Adrenal gland (tissue), 12 donors: Measurements from ENCODE around the gene INTS3. TPM values are rescaled to one million over a fixed set of nuclear protein-coding genes. Genes with fewer than 3 reads are reported as not detected.

Experiments used
- DNase-seq, 7 donors: peaks; one replicate each; pipeline ENCODE4 v3.0.0-alpha.2; 2019 to 2020
- H3K27ac ChIP-seq, 5 donors: fragments of 200-600 bp; sonication (generic) in 4 of 5; 1 replicate in 3 of 5; 2 replicates in 2 of 5; pipeline versions ENCODE4 v1.5.1 to v1.8.0; 2016 to 2020; ENCODE audit warnings: mild to moderate bottlenecking in 1 of 5
- H3K27me3 ChIP-seq: fragments of 200-600 bp; 2 replicates; pipeline ENCODE4 v1.8.0; 2021
- H3K36me3 ChIP-seq, 2 donors: fragments of 200-600 bp; replicated peaks in 1 of 2; 1 replicate in 1 of 2; 2 replicates in 1 of 2; pipeline versions ENCODE4 v1.5.1 to v1.8.0; 2018 to 2022
- H3K4me1 ChIP-seq, 2 donors: fragments of 200-600 bp; replicated peaks in 1 of 2; 1 replicate in 1 of 2; 2 replicates in 1 of 2; pipeline versions ENCODE4 v1.5.1 to v1.8.0; 2018 to 2021
- H3K4me3 ChIP-seq, 4 donors: fragments of 200-600 bp; sonication (generic) in 3 of 4; one replicate each; pipeline ENCODE4 v1.5.1; 2016 to 2018
- H3K9me3 ChIP-seq, 3 donors: fragments of 200-600 bp; sonication (generic) in 1 of 3; replicated peaks in 1 of 3; 1 replicate in 2 of 3; 2 replicates in 1 of 3; pipeline versions ENCODE4 v1.5.1 to v1.8.0; 2016 to 2021
- CTCF ChIP-seq, 6 experiments: fragments of 450-650 bp in 4 of 6; fragments of 200-600 bp in 2 of 6; sonication (generic) in 1 of 6; IDR thresholded peaks; 1 replicate in 5 of 6; 2 replicates in 1 of 6; pipeline versions ENCODE4 v1.5.1 to v1.8.0; 2016 to 2021; ENCODE audit warnings: antibody characterized with exemption in 6 of 6, mild to moderate bottlenecking in 2 of 6, moderate library complexity in 1 of 6
- POLR2A ChIP-seq, 2 donors: fragments of 450-650 bp; IDR thresholded peaks; one replicate each; pipeline ENCODE4 v1.6.1; 2017; ENCODE audit warnings: antibody characterized with exemption in 2 of 2, mild to moderate bottlenecking in 2 of 2, moderate library complexity in 1 of 2
- WGBS, 4 donors: extraction: QIAGEN DNeasy Blood & Tissue Kit in 2 of 4; methylation state at CpG; one replicate each; pipeline versions ENCODE4 v1.1.5 to v1.1.7; 2013 to 2017; 5-methylcytosine and 5-hydroxymethylcytosine counted together
- intact Hi-C, 2 donors: fragments of 100-400 bp; cut with DNase I; formaldehyde crosslinking; loops; one replicate each; pipeline versions ENCODE4 v1.14.1 to v1.15.0; 2022 to 2023
- polyA plus RNA-seq, 3 donors: library from polyadenylated mRNA; stranded (reverse); fragments of 200-250 nt in 2 of 3; fragments of 350-450 nt in 1 of 3; fragmentation: Illumina TruSeq in 1 of 3; extraction: RNeasy Lipid Tissue Mini Kit (QIAGEN cat#74804) in 1 of 3; gene quantifications; one replicate each; pipeline ENCODE4 v1.2.3, GENCODE V29; 2013 to 2014
- total RNA-seq, 9 donors: library from RNA; depleted of rRNA in 4 of 9; stranded (reverse); fragments of >200 nt in 4 of 9; fragments of 120-200 nt in 1 of 9; fragmentation: NEBNext Ultra II Directional in 1 of 9; extraction: Animal tissue kit (Norgen Biotek cat#: 25700) in 1 of 9; gene quantifications; one replicate each; pipeline versions ENCODE4 v1.1.0 to v1.2.4, GENCODE V29; 2013 to 2023
- donor health status: healthy with polysubstance abuse.
- donor health status: Bipolar disorder and iron deficiency.
- donor health status: DM: yes; HTN: yes; CAD: no.
- donor health status: DM: no; HTN: no; CAD: no.
- donor health status: DM: no; HTN: no; CAD: no.
- donor health status: DM: yes; HTN: yes; CAD: no.

Gene INTS3
- total and polyA plus RNA-seq, 12 donors = 40.7 to 148 (median 61.2) TPM

DNA sequence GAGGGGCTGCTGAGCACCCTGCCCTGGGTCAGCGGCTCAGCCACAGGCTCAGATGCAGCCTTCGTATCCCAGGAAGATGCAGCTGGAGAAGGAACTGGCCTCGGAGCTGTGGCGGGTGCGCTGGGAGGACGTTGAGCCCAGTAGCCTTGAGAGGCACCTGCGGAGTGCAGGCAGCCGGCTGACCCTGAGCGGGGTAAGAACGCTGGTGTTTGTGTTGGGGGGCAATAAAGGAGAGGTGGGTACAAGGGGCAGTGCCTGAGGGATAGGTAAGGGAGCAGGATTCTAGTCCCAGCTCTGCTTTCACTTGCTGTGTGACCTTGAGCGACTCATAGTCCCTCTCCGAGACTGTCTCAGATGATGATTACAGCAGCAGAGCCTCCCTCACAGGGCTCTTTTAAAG lies 43.0 kb upstream of the INTS3 start:
- 35 to 59% (median 45%) methylated on average over 11 to 12 of the region's 12 CpGs for WGBS, 4 donors
- Histone ChIP-seq H3K27ac (peak overlapping the region in 2 of 5 donors; percentile 41 to 71), H3K4me1 (peaks cover 0 to 4% of the 10 kb centered on the region in 2 donors), H3K9me3 (no peaks in the 10 kb centered on the region), H3K4me3 (peak overlapping the region in 1 of 4 donors; percentile 35), H3K36me3 (no peaks in the 10 kb centered on the region), H3K27me3 (no peaks in the 10 kb centered on the region)
- intact Hi-C loops = loop anchor here (5.0 to 10.0 kb wide), 3 partner anchors 67 to 300 kb away; partner anchors contain the start of gene RAB13 (in 1 of the 2)
- TF ChIP-seq POLR2A (IDR thresholded peaks at IDR 0.05) (peak in 1 of 2 donors; percentile 11), CTCF (IDR thresholded peaks at IDR 0.05) (no peak)
- peak in 5 of 7 donors; percentile 43 to 65 (median 56) for DNase-seq

DNA sequence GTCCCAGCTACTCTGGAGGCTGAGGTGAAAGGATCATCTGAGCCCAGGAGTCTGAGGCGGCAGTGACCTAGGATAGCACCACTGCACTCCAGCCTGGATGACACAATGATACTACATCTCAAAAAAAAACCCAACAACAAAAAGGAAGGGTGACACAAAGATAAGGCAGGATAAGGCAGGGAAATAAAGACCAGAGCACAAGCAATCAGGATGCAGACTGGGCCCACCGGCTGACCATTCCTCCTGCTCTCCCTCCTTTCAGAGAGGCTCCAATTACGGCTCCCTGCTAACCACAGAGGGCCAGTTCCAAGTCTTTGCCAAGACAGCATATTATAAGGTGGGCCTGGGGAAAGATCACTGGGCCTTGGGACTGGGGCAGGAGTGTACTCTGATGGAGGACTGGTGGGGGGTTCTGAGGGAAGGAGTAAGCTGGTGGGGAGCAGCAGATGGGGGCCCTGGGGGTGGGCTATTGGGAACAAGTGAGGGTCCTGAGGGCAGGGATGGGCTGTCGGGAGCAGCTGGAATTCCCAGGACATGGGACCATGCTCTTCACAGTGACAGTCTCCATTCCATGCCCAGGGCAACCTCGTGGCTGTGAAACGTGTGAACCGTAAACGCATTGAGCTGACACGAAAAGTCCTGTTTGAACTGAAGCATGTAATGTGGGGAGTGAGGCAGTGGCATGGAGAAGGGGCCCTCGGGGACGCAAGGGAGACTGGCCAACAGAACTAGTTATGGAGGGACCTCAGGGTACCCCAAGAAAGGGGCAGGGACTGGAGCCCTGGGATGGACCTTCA lies 42.1 kb upstream of the INTS3 start:
- no peaks in the 10 kb centered on the region for H3K27me3 ChIP-seq
- H3K4me3 ChIP-seq = no peak overlapping the region
- intact Hi-C loops = loop anchor here in 1 of 2 donors (10.0 kb wide), 1 partner anchor 299 kb away; the partner anchor contains the start of gene RAB13
- H3K4me1 ChIP-seq = peaks cover 0 to 4% of the 10 kb centered on the region in 2 donors
- peak overlapping the region in 2 of 5 donors; percentile 41 to 71 for H3K27ac ChIP-seq
- TF ChIP-seq CTCF (IDR thresholded peaks at IDR 0.05) (no peak), POLR2A (IDR thresholded peaks at IDR 0.05) (no peak)
- H3K9me3 ChIP-seq = no peaks in the 10 kb centered on the region
- DNase-seq = no peak
- 87 to 92% (median 89%) methylated on average over 11 of the region's 11 CpGs for WGBS, 4 donors
- no peaks in the 10 kb centered on the region for H3K36me3 ChIP-seq

DNA sequence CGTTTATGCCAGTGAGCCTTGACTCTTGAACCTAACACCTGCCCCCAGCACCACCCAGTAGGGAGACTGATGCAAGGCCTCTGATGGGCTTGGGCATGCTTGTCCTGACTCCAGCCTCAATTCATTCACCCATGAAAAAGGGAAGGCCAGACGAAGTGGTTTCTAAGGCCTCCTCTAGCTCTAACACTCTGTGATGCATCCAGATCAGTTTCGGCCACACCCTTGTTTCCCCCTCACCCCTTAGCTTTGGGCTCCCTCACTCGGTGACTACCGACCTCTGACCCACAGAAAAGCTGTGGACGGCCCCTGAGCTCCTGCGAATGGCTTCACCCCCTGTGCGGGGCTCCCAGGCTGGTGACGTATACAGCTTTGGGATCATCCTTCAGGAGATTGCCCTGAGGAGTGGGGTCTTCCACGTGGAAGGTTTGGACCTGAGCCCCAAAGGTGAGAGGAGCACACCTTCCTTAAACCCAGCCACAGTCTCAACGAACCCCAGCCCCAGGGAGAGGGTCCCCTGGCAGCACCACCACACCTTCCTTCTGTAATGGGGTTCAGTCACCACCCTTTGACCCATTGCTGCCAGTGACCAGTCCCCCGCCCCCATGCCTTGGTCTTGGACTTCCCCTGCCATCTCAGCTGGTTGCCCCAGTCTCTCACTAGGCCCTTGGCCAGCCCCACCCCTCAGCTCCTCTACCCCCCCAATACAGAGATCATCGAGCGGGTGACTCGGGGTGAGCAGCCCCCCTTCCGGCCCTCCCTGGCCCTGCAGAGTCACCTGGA lies 40.3 kb upstream of the INTS3 start:
- TF ChIP-seq CTCF (IDR thresholded peaks at IDR 0.05) (no peak), POLR2A (IDR thresholded peaks at IDR 0.05) (no peak)
- no peaks in the 10 kb centered on the region for H3K36me3 ChIP-seq
- WGBS, 4 donors = 80 to 90% (median 87%) methylated on average over 13 to 16 of the region's 16 CpGs
- no peak overlapping the region for H3K27ac ChIP-seq
- H3K27me3 ChIP-seq = no peaks in the 10 kb centered on the region
- peaks cover 0 to 4% of the 10 kb centered on the region in 2 donors for H3K4me1 ChIP-seq
- no peak overlapping the region for H3K4me3 ChIP-seq
- DNase-seq = no peak
- no peaks in the 10 kb centered on the region for H3K9me3 ChIP-seq
- intact Hi-C loops = loop anchor here in 1 of 2 donors (10.0 kb wide), 1 partner anchor 297 kb away; the partner anchor contains the start of gene RAB13

- Histone ChIP-seq H3K9me3 (no peaks in the 10 kb centered on the region), H3K27ac (no peak overlapping the region), H3K36me3 (no peaks in the 10 kb centered on the region), H3K27me3 (no peaks in the 10 kb centered on the region), H3K4me1 (peaks cover 0 to 4% of the 10 kb centered on the region in 2 donors), H3K4me3 (no peak overlapping the region)
- TF ChIP-seq CTCF (IDR thresholded peaks at IDR 0.05) = no peak
- no peak for TF ChIP-seq POLR2A (IDR thresholded peaks at IDR 0.05)
- 84 to 97% (median 91%) methylated on average over 6 to 7 of the region's 7 CpGs for WGBS, 4 donors
- intact Hi-C loops = loop anchor here in 1 of 2 donors (10.0 kb wide), 1 partner anchor 297 kb away; the partner anchor contains the start of gene RAB13
- DNase-seq = no peak
Measured at GRCh38 chr1:153688276-153688675, 39.6 kb upstream of the INTS3 start.
